ENCODE results near the gene NR2F2.

The NR2F2 gene

DNA sequence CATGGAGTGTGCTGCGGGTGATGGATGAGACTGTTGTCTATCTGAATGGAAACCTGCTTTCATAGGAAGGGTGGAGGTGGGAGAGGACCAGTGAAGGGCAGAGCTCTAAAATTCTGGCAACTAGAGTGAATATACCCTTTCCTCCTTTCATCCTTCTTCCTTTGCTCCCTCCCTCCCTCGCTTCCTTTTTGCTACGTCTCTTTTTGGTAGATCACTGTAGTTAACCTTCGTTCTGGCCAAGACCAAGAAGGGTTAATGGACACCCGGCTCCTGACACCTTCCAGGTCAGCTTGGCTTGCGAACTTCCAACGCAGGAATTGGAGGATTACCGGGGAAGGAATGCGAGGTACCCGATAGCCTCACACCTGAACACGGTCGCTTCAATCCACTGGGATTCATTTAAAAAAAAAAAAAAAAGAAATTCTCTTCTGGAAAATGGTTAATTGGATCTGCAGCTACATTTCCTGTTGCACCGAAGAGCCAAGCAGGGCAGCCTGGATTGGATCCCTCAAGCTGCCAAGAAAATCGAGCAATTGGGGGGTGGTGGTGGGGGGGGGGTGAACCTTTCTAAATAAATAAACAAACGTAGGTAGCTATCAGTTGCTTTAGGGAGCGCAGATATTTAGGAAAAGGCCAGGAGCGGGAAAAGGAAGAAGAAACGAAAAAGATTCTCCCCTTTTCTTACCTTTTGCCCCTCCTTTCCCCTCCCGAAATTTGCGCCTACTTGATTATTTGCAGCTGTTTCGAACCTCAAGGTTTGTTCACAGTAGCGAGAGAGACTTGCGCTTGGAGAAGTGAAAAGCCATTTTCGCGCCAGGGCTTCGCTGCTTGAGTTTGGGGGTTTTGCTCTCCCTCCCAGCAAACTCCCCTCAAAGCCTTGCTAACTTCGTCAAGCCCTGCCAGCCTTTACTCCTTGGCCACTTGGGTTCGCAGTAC lies 9.5 kb upstream of the NR2F2 start:
- DNase-seq = no peak

DNA sequence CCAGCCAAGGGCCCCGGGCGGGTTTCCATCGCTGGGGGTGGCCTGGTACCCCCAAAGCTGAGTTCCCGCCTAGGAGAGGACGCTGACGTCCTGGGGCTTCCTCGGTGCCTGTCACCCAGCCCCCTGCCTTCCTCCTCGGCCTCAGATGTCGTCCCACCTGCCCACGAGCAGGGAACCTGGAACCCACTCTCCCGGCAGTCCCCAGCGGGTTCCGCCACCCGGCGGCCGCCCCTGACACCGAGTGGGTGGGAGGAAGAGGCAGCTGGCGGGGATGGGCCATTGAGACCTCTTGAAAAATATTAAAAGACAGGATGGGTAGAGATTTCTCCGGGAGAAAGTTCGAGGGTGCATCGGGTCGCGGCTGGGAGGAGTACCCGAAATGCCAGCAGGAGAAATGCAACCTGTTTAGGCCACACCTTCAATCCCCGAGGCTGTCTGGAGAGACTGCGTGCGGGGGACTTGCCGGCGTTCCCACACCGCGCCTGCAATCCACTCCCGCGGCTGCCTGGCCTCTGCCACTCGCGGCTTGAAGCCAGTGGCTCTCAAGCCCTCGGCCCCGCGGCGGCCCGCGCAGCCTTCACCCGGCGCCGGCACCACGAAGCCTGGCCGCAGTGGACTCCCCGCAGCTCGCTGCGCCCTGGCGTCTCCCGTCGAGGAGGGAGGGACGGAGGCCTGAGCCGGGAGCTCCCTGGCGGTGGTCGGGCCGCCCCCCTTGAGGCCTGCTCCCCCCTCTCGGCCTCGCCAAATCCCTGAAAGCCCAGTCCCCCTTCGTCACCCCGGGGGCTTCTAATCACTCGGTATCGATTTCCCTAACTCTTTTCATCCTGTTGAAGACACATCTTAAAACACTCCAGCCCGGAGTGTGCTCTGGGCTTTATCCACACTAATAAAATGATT lies 8.6 kb upstream of the NR2F2 start:
- DNase-seq = peak; percentile 65

DNA sequence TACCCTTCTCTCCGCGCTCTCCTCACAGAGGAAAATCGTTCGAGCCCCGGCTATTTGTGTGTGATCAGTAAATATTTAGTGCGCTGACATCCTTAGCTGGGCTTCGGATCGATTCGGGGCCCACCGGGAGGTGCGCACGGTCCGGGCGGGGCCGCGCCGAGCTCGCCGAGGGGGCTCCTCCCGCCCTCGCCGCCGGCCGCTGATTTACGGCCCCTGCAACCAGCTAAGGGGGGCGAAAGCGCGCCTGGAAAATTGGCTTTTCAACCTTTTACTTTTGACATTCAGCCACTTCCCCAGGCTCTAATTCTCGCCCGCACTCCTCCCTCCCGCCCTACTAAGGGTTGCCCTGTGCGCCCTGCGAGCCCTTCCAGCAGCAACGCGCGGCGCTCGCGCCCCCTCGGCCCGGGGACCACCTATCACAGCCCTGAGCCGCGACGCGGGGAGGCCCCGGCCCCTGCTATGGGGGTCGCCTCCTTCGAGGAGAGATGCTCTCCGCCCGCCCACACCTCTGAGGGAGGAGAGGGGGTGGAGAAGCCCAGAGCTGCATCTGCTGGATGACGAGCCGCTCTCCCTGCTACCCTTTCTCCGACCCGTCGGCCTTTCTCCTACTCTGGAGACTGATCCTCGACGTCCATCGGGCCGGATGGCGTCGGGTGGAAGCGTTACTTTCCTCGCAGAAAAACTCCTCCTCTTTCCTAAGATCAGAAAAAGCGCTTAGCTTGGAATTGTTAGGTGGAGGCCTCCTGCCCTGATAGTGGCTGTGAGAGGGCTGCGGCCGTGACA lies 7.8 kb upstream of the NR2F2 start:
- peak; percentile 58 for DNase-seq

DNA sequence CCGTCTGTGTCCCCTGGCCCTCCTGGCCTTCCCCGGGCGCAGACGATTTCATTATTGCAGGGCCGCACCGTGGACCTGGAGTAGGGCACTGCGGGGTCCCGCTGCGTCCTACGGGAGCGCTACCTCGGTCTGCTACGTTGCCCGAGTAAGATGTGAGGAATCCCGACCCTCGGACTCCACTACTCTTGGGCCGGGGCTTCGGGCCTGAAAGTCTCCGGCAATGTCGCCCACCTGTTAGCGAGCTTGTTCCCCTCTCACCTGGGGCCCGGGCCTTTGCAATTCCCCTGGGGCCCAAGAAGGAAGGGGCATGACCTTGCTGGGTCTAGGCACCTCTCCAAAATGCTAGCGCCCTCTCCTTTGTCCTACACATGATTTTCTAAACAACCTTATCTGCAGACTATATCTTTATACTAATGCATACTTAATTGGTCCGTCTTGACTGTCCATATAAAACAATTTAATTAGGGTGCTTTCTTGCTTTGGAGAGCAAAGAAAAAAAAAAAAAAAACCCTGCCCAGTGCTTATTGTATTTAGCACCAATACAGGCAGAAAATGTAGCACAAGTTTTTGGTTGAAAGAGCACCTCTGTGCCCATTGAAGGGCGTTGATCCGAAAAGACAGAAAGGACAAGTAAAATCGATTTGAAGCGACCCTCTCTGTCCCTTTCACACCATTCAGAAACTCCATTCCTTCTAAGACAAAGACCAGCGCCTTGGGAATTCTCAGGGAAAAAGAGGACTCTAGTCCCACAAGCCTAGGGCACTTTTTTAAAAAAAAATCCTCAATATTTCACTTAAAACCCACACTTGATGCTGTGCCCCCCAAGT lies 7.0 kb upstream of the NR2F2 start:
- DNase-seq = no peak

DNA sequence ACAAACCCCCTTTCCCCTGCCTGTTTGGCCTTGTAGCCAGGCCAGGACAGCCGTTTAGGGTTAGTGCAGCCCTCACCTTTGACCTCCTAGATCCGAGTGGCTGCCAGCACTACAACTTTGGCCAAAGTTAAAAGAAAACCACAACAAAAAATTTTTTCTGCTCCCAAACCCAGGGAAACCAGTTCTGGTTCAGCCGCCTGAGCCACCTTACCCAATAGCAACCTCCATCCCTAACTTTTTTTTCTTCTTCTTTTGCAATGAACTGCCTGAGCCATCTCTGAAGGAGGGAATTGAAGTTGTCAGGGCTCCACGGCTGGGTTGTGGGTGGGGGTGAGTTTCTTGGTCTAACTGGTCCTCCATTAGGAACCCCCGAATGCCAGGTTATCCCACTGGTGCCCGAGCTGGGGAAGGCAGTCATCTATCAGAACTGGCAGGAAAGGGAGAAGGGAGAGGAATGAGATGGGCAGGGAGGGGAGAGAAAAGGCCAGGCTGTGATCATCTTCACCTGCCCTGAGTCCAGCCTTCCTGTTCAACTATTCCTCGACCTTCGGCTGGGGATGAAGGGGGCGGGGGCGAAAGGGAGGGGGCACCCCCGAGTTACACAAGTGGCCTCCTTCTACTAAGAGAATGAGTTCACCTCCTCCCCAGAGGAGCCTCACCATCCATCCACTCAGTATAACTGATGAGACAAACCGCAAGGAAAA lies 6.2 kb upstream of the NR2F2 start:
- no peak for DNase-seq

DNA sequence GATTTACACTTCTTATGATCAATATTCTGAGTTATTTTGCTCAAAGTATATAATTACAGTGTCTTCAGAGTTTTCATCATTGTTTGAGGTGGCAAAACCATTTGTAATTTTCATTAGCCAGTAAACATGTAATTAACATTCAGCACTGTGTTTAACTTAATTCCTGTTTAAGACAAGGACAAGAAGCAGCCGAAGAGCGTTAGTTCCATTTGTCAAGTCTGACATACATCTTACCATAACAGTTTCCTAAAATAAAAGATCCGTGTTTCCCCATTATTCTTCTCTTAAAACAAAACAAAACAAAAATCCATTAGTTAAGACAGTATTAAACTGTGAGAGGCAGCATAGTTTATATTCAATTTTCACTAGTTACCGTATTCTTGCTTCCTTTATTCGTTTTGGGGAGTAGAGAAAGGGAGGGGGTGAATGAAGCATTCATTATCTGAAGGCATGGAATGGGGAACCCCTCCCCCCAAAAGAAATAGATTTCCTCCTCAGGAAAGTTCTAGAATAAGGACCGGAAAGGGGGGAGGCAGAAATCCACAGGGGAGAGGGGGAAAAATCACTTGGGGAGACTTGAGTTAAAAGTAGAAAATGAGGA lies 5.5 kb upstream of the NR2F2 start:
- DNase-seq = no peak

DNA sequence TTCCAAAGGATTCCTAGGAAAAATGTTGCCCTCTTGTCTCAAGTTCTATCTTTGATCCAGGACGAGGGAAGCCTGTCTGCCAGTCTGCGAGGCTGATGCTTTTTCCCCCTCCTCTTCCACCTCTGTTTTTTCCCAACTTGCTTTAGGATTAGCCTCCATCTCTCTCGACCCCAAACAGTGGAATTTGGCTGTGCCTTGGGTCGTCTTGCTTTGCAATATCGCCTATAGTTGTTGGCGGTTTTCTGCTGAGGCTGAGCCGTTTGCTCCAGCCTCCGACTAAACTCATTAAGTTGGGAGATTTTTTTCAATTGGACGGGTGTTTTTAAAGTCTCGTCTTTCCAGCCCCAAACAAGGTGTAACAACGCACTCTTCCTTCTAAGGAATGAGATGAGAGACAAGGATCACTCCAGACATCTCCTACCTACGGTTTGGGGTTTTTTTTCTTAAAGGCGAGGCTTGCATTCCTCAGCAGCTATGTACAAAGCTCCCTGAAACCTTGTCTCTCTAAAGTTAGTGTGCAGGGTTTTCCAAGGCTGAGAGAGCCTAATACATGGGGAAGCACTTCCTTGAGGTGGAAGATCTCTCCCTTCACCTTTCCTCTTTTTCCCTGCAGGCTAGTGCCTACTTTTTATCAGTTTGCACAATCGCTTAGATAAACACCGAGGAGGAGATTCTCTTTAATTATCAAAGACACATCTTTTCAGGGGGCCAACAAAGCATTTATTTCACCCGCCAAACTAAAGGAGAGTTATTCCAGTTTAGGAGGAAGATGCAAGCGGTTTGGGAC lies 4.8 kb upstream of the NR2F2 start:
- DNase-seq = peak; percentile 35

DNA sequence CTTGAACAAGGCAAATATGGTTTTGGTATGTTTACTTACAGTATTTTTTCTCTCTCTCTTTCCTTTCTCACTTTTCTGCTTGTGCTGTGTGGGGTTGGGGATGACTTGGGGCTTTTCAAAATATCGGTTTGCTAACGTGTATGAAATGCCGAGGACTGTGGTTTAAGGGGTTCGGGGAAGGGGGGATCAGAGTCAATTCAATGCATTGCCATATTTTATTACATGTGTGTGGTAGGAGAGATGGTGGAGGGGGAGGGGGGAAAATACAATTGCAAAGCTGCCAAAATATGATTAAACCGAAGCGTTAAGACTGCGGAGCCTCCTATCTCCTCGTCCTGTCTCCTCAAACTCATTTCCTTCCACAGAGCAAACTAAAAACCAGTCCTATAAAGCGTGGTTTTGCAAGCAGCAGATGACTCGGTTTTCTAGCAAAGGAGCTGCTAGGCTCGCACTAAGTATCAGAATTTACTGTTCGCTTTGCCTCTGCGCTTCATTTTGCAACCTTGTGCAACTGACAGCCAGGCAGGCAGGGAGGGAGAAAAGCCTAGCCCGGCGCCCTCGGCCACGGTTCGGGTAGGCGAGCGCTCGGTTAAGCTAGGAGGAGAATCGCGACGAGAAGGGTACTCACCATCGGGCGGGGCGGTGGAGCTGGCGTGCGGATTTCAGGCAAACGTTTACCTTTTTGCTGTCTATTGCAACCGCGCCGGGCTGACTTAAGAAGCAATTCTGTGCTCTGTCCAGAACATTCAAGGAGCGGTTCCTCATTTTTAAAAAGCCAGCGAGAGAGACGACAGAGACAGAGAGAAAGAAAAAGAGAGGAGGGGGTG lies 4.0 kb upstream of the NR2F2 start:
- DNase-seq = peak; percentile 66

DNA sequence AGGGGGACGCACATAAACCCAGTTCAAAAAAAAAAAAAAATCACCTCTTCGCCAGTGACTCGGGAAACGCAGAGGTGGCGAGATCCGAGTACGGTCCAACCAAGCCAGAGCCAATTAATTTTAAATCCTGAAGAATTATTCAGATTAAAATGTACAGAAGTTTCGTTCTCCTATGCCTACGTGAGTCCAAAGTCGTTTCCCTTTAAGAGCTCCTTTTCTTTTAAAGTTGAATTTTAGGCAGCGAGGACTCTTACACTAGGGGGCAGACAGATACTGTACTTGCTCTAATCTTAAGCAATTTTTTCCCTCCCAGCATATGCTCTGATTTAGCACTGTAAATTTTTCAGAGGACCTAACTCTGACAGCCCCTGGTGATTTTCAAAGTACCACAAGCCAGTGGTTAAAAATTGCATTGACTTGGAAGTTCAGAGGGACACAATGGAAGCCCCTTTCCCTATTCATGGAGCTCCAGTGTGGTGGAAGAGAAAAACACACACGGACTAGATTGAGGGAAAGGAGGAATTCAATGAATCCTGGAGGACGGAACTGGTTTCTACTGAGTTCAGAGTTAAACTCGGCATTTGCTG lies 3.3 kb upstream of the NR2F2 start:
- DNase-seq = peak; percentile 81

DNA sequence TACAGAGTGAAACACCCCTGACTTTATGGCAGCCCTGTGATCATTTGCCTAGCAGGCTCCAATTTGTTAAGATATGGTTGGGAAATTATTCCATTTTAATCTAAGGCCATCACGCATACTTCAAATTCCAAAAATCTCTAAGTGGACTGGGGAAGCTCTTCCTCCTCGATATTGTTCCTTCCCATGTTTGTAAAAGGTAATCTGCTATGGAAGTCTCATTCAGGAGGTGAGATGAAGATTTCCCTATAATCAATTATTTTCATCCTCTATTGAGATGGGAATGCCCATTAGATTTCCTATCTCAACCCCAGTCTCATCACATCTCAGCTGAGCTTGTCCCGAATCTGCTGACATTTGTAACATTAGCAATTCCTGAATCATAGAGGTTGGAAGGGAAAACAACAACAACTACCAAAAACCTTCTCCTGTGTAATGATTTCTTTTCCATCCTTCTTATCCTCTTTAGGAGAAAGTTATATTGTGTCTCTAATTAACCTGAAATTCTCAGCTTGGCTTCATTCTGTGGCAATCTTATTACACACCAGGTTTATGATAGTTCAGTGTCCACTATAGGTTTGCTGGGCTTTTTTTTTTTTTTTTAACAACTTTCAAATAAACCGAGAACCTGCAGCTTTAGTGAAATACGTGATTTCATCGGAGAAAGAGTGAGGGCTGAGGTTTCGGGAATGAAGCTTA lies 2.2 kb upstream of the NR2F2 start:
- DNase-seq = no peak

DNA sequence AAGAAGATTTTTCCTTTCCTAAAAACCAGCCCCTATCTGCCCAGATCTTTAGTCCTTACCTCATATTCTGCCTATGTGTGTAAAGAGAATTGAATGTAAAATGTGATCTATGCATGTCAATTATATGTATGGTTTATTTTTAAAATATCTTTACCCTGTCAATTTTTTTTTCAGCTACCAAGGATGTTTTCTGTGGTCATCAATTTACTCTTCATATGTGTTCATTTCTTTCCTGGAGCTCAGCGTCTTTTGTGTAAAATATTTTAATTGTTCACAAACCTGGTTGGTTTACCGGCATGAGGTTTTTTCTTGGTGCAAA lies 1.7 kb upstream of the NR2F2 start:
- DNase-seq = no peak

DNA sequence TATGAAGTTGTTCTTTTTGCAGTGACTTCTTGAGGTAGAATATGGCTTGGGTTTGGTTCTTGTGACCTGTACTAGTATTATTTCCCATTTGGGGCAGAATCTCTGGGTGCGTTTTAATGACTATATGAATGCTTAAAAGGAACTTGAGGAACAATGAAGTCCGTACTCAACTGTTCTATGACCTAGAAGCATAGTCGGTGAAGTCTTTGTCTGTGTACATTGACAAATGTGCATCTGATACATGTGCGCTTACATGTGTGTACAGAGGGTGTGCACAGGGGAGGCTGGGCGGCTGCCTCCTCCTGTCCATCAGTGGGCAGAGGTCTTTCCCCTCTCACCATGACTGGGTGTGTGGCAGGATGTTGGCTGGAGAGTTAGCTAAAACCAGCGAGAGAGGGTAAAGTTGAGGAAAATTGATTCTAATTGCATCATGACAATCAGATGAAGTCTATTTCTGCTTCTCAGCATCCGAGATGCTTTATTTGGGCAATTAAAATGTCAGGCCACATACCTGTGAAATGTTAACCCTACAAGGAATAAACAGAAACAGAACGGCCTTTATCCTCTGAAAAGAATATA lies 1.0 kb upstream of the NR2F2 start:
- no peak for DNase-seq

DNA sequence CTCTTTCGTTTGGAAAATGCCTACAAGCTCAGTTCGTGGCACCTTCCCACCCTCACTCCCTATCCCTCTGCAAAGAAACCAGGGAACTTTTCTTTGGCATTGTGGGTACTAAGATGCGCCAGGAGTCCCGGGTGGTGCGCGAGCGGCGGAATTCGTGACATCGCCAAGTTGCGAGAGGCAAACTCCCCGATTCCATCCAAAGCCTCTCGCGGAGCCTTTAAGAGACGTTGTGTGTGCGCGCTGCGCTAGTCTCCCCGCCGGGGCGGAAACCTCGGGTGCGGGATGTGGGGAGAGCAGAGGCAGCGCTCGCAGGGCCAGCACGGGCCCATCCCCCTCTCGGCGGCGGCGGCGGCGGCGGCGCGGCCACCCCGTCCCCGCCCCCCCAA lies 443 bp upstream of the NR2F2 start:
- peak; percentile 85 for DNase-seq

DNA sequence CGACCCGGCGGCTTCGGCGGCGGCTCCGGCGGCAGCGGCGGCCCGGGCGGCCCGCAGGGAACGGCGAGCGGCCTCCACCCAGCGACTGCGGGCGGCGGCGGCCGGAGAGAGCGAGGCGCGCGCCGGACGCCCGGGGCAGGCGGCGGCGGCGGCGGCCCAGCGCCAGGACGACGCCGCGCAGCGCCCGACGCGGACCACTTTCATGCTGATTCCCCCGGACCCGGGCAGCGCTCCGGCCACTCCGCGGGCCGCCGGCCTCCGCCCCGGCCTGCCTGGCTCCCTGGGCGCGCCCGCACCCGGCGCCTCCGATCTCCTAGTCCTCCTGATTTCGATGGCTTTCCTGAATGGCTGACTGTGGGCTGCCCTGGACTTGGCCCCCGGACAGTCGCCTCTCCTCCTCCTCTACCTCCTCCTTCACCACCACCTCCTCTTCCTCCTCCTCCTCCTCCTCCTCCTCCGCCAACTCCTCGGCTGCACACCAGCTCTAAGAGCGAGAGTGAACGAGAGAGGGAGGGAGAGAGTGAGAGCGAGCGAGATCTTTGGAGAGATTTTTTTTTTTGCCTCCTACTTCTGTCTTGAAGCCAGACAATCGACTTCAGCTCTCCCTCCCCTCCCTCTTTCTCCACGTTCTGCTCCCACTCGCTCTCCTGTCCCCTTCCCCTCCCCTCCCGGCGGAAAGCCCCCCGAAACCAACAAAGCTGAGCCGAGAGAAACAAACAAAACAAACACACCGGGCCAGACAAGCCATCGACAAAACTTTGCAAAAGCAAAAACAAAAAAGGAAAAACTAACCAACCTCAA lies 844 bp downstream of the NR2F2 start:
- DNase-seq = peak; percentile 60

DNA sequence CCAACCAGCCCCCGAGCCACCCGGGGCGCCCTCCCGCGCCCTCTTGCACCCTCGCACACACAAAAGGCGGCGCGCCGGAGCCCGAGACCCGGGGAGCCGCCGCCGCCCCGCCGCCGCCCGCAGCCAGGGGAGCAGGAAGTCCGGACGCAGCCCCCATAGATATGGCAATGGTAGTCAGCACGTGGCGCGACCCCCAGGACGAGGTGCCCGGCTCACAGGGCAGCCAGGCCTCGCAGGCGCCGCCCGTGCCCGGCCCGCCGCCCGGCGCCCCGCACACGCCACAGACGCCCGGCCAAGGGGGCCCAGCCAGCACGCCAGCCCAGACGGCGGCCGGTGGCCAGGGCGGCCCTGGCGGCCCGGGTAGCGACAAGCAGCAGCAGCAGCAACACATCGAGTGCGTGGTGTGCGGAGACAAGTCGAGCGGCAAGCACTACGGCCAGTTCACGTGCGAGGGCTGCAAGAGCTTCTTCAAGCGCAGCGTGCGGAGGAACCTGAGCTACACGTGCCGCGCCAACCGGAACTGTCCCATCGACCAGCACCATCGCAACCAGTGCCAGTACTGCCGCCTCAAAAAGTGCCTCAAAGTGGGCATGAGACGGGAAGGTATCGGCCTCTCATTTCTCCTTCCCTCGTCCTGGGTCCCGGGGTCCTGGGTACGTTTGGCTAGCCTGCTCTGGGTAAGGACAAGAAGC lies 1.6 kb downstream of the NR2F2 start:
- peak; percentile 75 for DNase-seq

DNA sequence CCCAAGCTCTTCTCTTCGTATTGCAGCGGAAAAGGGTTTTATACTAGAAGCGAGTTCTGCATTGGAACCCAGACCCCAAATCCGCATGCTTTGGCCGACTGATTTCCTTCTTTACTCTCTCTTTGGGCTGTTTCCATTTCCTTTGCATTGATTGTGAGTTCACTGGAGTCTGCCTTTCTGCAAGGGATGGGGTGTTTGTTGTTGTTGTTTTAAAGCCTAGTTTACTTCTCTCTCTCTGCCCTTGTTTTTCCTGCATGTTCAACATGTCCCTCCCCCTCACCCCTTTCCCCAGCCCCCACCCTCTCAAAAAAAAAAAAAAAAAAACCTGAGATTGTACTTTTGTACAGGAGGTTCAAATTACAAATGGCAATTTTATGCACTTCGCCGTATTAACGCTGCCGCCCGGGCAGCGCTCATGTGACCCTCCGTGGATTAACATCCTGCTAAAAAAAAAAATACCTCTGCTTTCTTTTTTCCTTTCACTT lies 2.2 kb downstream of the NR2F2 start:
- DNase-seq = no peak

Data from NCI-H82 (cell line).